ENCODE data around the gene EEF1A1. TPM values are rescaled to one million over a fixed set of nuclear protein-coding genes. Genes with fewer than 3 reads are reported as not detected.
A peak's percentile ranks its signal among the peaks of the same experiment; 100 is the strongest.
"Not testable (repeated sequence)": the region's sequence is repeated elsewhere in the genome, so short reads cannot be mapped to it uniquely, and the experiment has no call there.

EEF1A1 gene
- total and polyA plus RNA-seq, 2 of the 4 experiments (the other 2 are of a cell fraction) = 14,757 to 30,152 TPM

GRCh38 chr6:73518100-73518981, 2.5 kb downstream of the EEF1A1 start:
- H2AK5ac ChIP-seq (ENCODE audit: low read depth, low read length); H3K9me1 ChIP-seq (ENCODE audit: insufficient read depth, low read length); H3K27me3 ChIP-seq (ENCODE audit: control insufficient read depth, insufficient read depth, low read length); H4K8ac ChIP-seq (ENCODE audit: low read depth in 2 of 2, low read length in 2 of 2); H2BK120ac ChIP-seq (ENCODE audit: low read depth, low read length); H2BK15ac ChIP-seq (ENCODE audit: low read depth, low read length); H4K5ac ChIP-seq (ENCODE audit: low read depth, low read length); H2AK9ac ChIP-seq (replicated peaks; ENCODE audit: low read depth, low read length, poor library complexity); H3K18ac ChIP-seq (ENCODE audit: low read depth, low read length); H2AFZ ChIP-seq (replicated peaks; ENCODE audit: low read length, poor library complexity); ATAC-seq (ENCODE audit: low read depth); H3K4me1 ChIP-seq (ENCODE audit: control insufficient read depth, insufficient read depth, low read length); H3K9me3 ChIP-seq (ENCODE audit: control insufficient read depth, insufficient read depth, low read length); DNase-seq; H4K91ac ChIP-seq (ENCODE audit: insufficient read depth, low read depth, low read length); in situ Hi-C loops (cut with MboI; ENCODE audit: low sequenced_read_pairs); POLR2A ChIA-PET (ENCODE audit: unreplicated experiment); H2BK20ac ChIP-seq (ENCODE audit: low read depth, low read length); dilution Hi-C loops (cut with HindIII; ENCODE audit: low sequenced_read_pairs, unreplicated experiment); H3K4ac ChIP-seq (ENCODE audit: low read depth, low read length); intact Hi-C loops (cut with micrococcal nuclease): not testable (repeated sequence)
- Histone ChIP-seq H2BK5ac (ENCODE audit: low read depth, low read length, poor library complexity, severe bottlenecking) (peak overlapping the region; percentile 1), H3K4me2 (ENCODE audit: low read depth, low read length) (peak overlapping the region; percentile 90), H3K14ac (replicated peaks; ENCODE audit: low read depth, low read length) (peak overlapping the region; percentile 7), H3K23ac (ENCODE audit: low read depth, low read length) (peak overlapping the region; percentile 0; the same call in 1 of the 2 replicates), H3K56ac (ENCODE audit: extremely low read depth, insufficient read depth, low read length) (0 out of 2 replicates have a peak overlapping the region, but pooled peaks have one; percentile 9), H3K9ac (ENCODE audit: low read depth, low read length) (peak overlapping the region; percentile 75), H3K27ac (ENCODE audit: insufficient read depth, low read length) (peak overlapping the region; percentile 41), H4K20me1 (ENCODE audit: insufficient read depth, low read length) (peaks cover 73% of the 10 kb centered on the region), H3K36me3 (ENCODE audit: control insufficient read depth, insufficient read depth, low read length) (peaks cover 44% of the 10 kb centered on the region), H3K79me1 (ENCODE audit: low read depth in 1 of 2, low read length in 2 of 2) (peaks cover 7 to 34% of the 10 kb centered on the region in 2 experiments; a peak in 2 of 4 replicates), H3K4me3 (ENCODE audit: insufficient read depth, low read depth, low read length) (peak overlapping the region; percentile 54)
- 0 out of 2 replicates have a peak, but pooled peaks have one; percentile 21 for TF ChIP-seq CHD1 (IDR thresholded peaks at IDR 0.05; ENCODE audit: low read depth, low read length)
- CTCF ChIA-PET = interaction anchor here (0.6 kb wide), 1 partner anchor 42 kb away, joined by 3 read pairs; no protein-coding TSS in a partner anchor
- WGBS, 2 experiments (ENCODE audit: extremely low coverage in 2 of 2, insufficient read length in 1 of 2) = no CpG with 5 or more reads among the region's 19 CpGs
- TSS peak; percentile 85 for BruUV-seq (replicated peaks)

Data from IMR-90 (cell line).